Activated CD8-positive, alpha-beta T cell treated with anti-CD3 and anti-CD28 coated beads for 36 hours (primary cell): Measurements from ENCODE around the gene THRSP. TPM values are rescaled to one million over a fixed set of nuclear protein-coding genes. Genes with fewer than 3 reads are reported as not detected.

Experiments
- ATAC-seq: fragments of 200-7000 bp; cut with Tn5 transposase; one replicate; pipeline ENCODE4 v1.10.0; 2021; ENCODE audit warnings: mild to moderate bottlenecking, moderate library complexity
- CTCF ChIA-PET: fragments of 350-600 bp; sonication (Branson Sonifier 250); formaldehyde crosslinking; loops from one replicate; lab custom pipeline; 2021; ENCODE audit warnings: antibody characterized with exemption; lab: Charles Lee
- POLR2A ChIA-PET: fragments of 350-600 bp; sonication (Branson Sonifier 250); formaldehyde crosslinking; loops from one replicate; lab custom pipeline; 2021; ENCODE audit warnings: antibody characterized with exemption; lab: Charles Lee
- DNase-seq: peaks from one replicate; pipeline ENCODE4 v3.0.0-alpha.2; 2020
- H3K27ac Mint-ChIP-seq: one replicate; pipeline ENCODE4 v1.8.0; 2021; ENCODE audit warnings: mild to moderate bottlenecking, mixed read lengths
- H3K27me3 Mint-ChIP-seq: one replicate; pipeline ENCODE4 v1.8.0; 2021; ENCODE audit warnings: mixed read lengths
- H3K36me3 Mint-ChIP-seq: one replicate; pipeline ENCODE4 v1.8.0; 2021; ENCODE audit warnings: low read depth, mixed read lengths
- H3K4me1 Mint-ChIP-seq: one replicate; pipeline ENCODE4 v1.8.0; 2021; ENCODE audit warnings: low read depth, mixed read lengths
- H3K4me3 Mint-ChIP-seq: one replicate; pipeline ENCODE4 v1.8.0; 2021; ENCODE audit warnings: mild to moderate bottlenecking, moderate library complexity, mixed read lengths
- H3K9me3 Mint-ChIP-seq: one replicate; pipeline ENCODE4 v1.8.0; 2021; ENCODE audit warnings: mixed read lengths
- CTCF ChIP-seq: fragments of 200-600 bp; IDR thresholded peaks from one replicate; pipeline ENCODE4 v1.8.0; 2022; ENCODE audit warnings: antibody characterized with exemption, mild to moderate bottlenecking
- intact Hi-C: fragments of 100-400 bp; cut with micrococcal nuclease; formaldehyde crosslinking; loops from one replicate; pipeline ENCODE4 v1.10.0; 2022
- total RNA-seq, 2 experiments: library from RNA; stranded (reverse); gene quantifications; one replicate each; pipeline ENCODE4 v1.2.3, GENCODE V29; 2021

Gene THRSP
- total RNA-seq, 2 experiments from 2014 or later: not detected

- TF ChIP-seq CTCF: no peak
- Mint-ChIP-seq H3K4me1 (no peaks in the 10 kb centered on the region), H3K4me3 (no peak overlapping the region), H3K9me3 (no peaks in the 10 kb centered on the region), H3K27ac (no peak overlapping the region), H3K36me3 (peaks cover 34% of the 10 kb centered on the region), H3K27me3 (no peaks in the 10 kb centered on the region)
- ATAC-seq: no peak
- ChIA-PET POLR2A (no interaction called here), CTCF (no interaction called here)
- intact Hi-C loops: no loop called here
- no peak for DNase-seq
These were observed 49.1 kb downstream of the THRSP start for GRCh38 chr11:78112582-78113275.

Other genes with a start within 250 kb of the THRSP start
- 10 to 100 TPM; 45.4 to 47.7 TPM for gene RSF1, start 243.1 kb upstream of the THRSP start, total RNA-seq
- 1 to 10 TPM; 3.7 to 4.9 TPM for gene AAMDC, start 242.7 kb upstream of the THRSP start, total RNA-seq
- gene INTS4, start 69.2 kb upstream of the THRSP start, total RNA-seq: 10 to 100 TPM; 44.4 to 45.8 TPM
- gene KCTD14, start 40.6 kb upstream of the THRSP start, total RNA-seq: under 1 TPM in 1 of 2 experiments, not detected in 1; 0.16 TPM
- 100 to 1,000 TPM; 169 to 179 TPM for gene NDUFC2, start 16.0 kb downstream of the THRSP start, total RNA-seq
- 10 to 100 TPM; 45.5 to 47.7 TPM for gene ALG8, start 75.8 kb downstream of the THRSP start, total RNA-seq
- 1 to 10 TPM; 4.1 to 5.2 TPM for gene KCTD21, start 124.8 kb downstream of the THRSP start, total RNA-seq
- gene USP35, start 125.1 kb downstream of the THRSP start, total RNA-seq: 1 to 10 TPM; 6.8 to 7.7 TPM